HG03575 (cell line): ENCODE data around the gene PDE6G.

ENCODE experiments used
- ATAC-seq: cut with Tn5 transposase; IDR thresholded peaks from one replicate; pipeline ENCODE4 v1.9.1; 2021; ENCODE audit not compliant: unreplicated experiment, insufficient number of reproducible peaks, low FRiP score; ENCODE audit errors: extremely low read depth

Gene PDE6G

GRCh38 chr17:81656118-81656743 lies at the start of gene PDE6G:
TSS of gene PDE6G (minus strand) at chr17:81656542. CDS start at chr17:81653305, 3,237 bp downstream.
- no peak for ATAC-seq

GRCh38 chr17:81705518-81706231 lies 49.3 kb upstream of the PDE6G start:
- no peak for ATAC-seq

DNA sequence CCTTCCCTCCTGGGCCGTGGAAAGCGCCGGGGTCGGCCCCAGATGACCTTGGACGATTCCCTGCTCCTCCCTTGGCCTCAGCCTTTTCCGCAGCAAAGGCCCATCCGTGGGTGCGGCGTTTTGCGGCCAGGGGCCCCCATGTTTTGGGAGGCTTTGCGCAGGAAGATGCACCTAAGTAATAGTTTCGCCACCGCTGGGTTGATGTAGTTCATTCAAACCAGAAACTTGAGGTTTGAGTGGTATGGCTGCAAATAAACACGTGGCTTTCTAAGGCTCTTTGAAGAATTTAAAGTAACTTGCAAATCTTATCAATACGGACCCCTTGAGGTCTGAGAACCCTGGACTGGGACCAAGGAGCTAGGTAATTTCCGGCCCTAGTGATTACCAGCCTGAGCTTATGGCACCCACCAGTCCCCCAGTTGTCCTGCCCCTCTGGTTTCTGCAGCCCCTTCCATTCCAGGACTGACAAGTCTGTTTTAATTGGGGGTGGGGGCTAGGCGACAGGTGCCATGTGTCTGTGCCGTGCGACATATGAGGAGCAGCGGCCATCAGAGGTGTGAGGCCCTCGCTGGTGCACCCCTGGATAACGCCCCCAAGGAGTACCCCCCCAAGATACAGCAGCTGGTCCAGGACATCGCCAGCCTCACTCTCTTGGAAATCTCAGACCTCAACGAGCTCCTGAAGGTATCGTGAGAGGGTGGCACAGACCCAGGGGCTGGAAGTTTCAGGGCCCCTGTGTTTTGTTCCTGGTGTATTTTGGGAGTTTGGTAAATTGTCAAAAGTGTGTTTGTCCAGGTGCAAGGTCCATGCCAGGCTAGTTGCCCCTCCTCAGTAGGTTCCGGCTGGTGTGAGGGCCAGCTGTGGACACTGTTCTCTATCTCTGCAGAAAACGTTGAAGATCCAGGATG lies 47.7 kb upstream of the PDE6G start:
- no peak for ATAC-seq

DNA sequence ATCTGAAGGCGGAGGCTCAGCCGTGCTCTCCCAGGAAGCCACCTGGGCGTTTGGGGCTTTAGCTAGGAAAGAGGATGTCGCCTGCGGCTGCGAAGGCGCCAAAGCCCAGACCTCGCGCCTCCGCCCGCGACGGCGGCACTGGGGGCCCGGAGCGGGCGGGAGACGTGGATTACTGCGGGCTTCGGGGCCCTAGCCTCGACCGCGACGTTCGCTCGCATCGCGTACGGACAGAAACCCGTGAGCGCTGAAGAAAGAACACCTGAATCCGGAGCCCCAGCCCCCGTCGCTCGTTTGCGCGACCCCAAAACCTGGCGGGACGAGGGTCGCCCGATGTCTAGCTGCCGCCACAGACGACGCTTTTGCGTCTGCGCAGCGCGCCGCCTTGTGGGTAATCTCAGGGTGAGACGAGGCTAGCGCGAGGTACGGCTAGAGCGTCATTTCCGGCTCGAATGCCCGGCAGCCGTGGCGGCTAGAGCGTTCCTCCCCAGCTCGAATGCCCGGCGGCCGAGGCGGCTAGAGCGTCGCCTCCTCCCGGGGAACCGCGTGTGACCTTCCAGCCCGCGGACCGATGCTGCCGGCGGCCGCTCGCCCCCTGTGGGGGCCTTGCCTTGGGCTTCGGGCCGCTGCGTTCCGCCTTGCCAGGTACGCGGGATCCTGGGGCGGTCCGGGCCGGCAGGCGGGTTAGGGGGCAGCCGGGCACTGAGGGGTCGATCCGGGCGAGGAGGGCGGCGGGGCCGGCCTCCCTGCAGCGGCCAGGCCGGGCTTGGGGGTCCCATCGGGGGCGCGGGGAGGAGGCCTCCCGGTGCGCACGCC lies 46.8 kb upstream of the PDE6G start, which contains the start of gene MRPL12:
TSS of gene MRPL12 (plus strand) at position 434 of the 813 bp plus-strand sequence. CDS start at position 569, 135 bp downstream.
- no peak for ATAC-seq

DNA sequence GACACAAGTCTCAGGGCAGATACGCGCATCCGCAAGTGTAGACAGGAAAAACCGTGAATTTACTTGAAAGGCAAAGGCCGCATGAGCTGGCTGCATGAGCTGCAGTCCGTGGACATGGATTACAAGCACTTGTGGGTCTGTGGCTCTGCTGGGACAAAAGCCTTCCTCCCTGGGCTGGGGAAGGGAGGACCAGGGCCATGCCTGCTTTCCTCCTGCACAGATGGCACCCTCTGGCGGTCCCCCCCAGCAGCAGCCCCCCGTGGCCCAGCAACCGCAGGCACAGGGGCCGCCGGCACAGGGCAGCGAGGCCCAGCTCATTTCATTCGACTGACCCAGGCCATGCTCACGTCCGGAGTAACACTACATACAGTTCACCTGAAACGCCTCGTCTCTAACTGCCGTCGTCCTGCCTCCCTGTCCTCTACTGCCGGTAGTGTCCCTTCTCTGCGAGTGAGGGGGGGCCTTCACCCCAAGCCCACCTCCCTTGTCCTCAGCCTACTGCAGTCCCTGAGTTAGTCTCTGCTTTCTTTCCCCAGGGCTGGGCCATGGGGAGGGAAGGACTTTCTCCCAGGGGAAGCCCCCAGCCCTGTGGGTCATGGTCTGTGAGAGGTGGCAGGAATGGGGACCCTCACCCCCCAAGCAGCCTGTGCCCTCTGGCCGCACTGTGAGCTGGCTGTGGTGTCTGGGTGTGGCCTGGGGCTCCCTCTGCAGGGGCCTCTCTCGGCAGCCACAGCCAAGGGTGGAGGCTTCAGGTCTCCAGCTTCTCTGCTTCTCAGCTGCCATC lies 45.1 kb upstream of the PDE6G start:
- ATAC-seq, result no peak

GRCh38 chr17:81700353-81701287 lies 44.3 kb upstream of the PDE6G start:
- no peak for ATAC-seq

DNA sequence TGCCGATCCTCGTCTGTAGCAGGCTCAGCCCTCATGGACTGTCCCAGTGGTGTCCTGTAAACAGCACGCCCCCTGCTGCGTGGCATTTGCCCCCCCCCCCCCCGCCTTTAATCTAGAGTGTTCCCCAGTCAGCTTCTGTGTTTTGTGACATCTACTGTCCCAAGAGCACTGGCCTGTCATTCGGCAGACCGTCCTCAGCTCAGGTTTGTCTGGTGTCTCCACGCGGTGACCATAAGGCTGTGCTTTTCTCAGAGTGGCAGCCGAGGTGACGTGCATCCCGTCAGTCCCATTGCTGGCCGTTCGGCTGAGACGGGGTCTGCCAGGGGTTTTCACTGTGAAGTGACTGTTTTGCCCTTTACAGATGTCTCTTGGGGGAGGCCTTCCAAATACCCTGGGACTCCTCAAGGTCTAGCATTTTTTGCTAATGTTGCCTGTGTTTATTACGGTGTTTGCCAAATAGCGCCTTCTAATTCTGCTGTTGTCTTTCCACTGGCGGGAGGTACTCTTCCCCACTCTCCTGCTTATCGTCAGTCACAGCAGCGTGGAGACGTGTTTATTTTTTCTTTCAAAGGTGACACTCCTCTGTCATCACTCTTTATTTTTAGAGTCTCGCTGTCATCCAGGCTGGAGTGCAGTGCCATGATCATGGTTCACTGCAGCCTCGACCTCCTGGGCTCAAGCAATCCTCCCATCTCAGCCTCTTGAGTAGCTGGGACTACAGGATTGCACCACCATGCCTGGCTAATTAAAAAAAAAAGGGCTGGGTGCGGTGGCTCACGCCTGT lies 41.1 kb upstream of the PDE6G start:
- no peak for ATAC-seq

- ATAC-seq, result no peak
Measured at GRCh38 chr17:81696218-81696941, 40.0 kb upstream of the PDE6G start.

- no peak for ATAC-seq
Measured at GRCh38 chr17:81695801-81696200, 39.5 kb upstream of the PDE6G start.

- ATAC-seq, result no peak
Measured at GRCh38 chr17:81695211-81695610, 38.9 kb upstream of the PDE6G start.

GRCh38 chr17:81694810-81695209 lies 38.5 kb upstream of the PDE6G start:
- no peak for ATAC-seq

- no peak for ATAC-seq
Measured at GRCh38 chr17:81693509-81694210, 37.3 kb upstream of the PDE6G start.

DNA sequence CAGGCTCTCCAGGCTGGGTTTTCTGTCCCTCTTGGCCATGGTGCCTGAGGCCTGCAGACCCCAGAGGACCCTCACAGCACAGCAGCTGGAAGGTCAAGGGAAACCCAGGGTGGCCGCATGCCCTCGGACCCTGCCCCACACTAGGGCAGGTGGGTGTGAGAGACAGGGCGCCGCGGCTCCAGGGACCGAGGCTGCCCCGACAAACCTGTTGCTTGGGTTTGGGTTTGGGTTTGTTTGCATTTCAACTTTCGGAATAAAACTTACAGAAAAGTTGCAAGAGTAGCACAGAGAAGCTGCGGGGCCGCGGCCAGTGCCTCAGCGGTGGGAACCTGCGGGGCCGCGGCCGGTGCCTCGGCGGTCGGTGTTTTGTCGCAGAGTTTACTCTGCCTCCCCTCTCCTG lies 35.3 kb upstream of the PDE6G start:
- ATAC-seq, result no peak

DNA sequence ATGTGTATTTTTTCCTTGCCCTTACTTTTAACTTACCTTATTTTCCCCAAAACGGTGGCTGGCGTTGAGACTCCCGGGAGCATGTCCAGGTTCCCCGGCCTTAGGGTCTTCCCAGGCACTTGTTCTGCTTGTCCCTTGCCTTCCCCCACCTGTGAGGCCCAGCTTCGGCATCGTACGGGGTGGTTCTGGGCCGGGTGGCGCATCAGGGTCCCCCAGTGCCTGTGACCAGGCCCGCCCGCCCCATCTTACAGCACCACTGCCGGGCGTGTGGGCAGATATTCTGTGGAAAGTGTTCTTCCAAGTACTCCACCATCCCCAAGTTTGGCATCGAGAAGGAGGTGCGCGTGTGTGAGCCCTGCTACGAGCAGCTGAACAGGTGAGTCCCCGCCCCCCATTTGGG lies 34.9 kb upstream of the PDE6G start:
- no peak for ATAC-seq

DNA sequence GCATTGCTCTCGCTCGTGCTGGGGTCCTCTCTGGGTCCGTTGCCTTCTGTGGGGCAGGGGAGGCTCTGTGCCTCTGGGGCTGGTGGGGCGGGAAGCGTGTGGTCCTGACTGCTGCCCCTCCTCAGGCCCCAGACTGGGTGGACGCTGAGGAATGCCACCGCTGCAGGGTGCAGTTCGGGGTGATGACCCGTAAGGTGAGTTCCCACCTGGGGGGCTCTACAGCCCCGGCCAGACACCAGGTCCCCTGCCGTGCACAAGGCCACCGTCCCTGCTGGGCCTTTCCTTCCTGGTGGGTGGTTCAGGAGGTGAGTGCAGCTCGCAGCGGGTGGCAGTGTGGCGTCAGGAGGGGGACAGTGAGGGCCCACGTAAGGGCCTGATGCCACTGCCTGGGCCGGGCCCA lies 34.2 kb upstream of the PDE6G start:
- ATAC-seq, result no peak
